Measurements from ENCODE around the gene HMCN1. TPM values are rescaled to one million over a fixed set of nuclear protein-coding genes. Genes with fewer than 3 reads are reported as not detected.

HMCN1 gene
- polyA plus RNA-seq, 3 donors from 2014 or later = 0.33 to 0.38 TPM; not detected in 1

- H3K4me1 Mint-ChIP-seq = no peaks in the 10 kb centered on the region
These were observed 256.4 kb downstream of the HMCN1 start for GRCh38 chr1:185990565-185990964.

GRCh38 chr1:185991266-185991665, 257.1 kb downstream of the HMCN1 start:
- H3K4me3 Mint-ChIP-seq = no peak overlapping the region
- H3K9me3 Mint-ChIP-seq = peaks cover 0 to 5% (median 0%) of the 10 kb centered on the region in 6 donors
- no peaks in the 10 kb centered on the region for H3K36me3 Mint-ChIP-seq
- no peaks in the 10 kb centered on the region for H3K4me1 Mint-ChIP-seq
- H3K27ac Mint-ChIP-seq = no peak overlapping the region
- peaks cover 0 to 5% (median 3%) of the 10 kb centered on the region in 3 donors for H3K27me3 Mint-ChIP-seq (ENCODE audit: low read depth in 3 of 3)
- no peak for DNase-seq

More at GRCh38 chr1:185990565-185990964, 256.4 kb downstream of the HMCN1 start:
- H3K27me3 Mint-ChIP-seq (ENCODE audit: low read depth in 3 of 3) = peaks cover 0 to 5% (median 3%) of the 10 kb centered on the region in 3 donors
- H3K4me3 Mint-ChIP-seq = no peak overlapping the region
- DNase-seq = no peak
- no peak overlapping the region for H3K27ac Mint-ChIP-seq
- H3K9me3 Mint-ChIP-seq = peaks cover 0 to 8% (median 0%) of the 10 kb centered on the region in 6 donors
- H3K36me3 Mint-ChIP-seq = no peaks in the 10 kb centered on the region

- Mint-ChIP-seq H3K4me3 (no peak overlapping the region), H3K4me1 (no peaks in the 10 kb centered on the region), H3K36me3 (no peaks in the 10 kb centered on the region), H3K9me3 (peaks cover 0 to 9% (median 0%) of the 10 kb centered on the region in 6 donors), H3K27me3 (ENCODE audit: low read depth in 3 of 3) (peaks cover 0 to 2% (median 1%) of the 10 kb centered on the region in 3 donors), H3K27ac (no peak overlapping the region)
- DNase-seq = no peak
These were observed 262.0 kb downstream of the HMCN1 start for GRCh38 chr1:185996211-185996610.

DNA sequence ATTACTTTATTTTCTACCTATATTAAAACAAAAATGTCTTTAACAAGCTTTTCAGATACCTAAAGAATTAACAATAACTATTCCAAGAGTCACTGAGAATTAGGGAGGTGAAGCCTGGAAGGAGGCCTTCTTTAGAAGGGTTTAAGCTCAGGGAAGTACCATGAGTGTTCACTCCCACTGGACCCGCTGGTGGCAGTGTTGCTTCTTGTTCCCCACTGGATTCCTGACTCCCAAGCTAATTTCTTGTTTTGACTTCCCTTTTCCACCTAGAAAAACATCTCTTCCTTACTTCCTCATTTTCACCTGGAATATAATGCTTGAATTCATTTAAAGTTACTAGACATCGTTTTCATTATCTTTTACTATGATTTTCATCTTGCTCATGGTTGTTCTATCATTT, 264.2 kb downstream of the HMCN1 start:
- Mint-ChIP-seq H3K4me1 (no peaks in the 10 kb centered on the region), H3K4me3 (no peak overlapping the region), H3K36me3 (no peaks in the 10 kb centered on the region), H3K27me3 (ENCODE audit: low read depth in 3 of 3) (peaks cover 0 to 2% (median 0%) of the 10 kb centered on the region in 3 donors), H3K9me3 (peaks cover 0 to 9% (median 0%) of the 10 kb centered on the region in 6 donors), H3K27ac (no peak overlapping the region)
- no peak for DNase-seq

GRCh38 chr1:186002406-186002805, 268.2 kb downstream of the HMCN1 start:
- no peak overlapping the region for H3K27ac Mint-ChIP-seq
- DNase-seq = no peak

DNA sequence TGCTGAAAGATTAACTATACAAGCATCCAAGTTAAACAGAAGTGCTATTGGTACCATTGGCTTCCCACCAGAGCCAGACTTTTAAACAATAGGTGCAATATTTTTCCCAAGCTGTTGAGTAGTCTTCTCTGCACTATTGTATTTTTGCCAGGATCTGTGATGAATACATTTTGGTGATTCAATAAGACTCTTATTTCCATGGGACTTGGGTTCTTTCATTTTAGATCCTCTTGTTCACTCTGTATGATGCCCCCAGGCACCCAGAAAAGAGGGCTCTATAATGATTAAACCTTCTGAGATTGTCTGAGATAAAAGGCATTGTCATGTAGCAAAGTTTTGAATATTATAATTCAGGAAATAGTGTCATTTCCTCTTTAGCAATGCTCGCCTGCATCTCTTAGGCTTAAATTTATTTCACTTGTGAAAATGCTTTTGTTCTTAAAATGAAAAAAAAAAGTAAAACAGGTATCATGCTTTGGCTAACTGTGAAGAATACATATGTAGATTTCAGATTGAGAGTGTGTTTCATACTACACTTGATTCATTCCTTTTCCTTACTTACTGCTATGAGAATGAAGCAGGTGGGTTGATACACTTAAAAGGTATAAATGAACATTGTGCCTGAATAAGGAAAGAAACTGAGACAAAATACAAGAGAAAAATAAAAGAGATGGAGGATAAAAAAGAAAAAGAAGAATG, 275.0 kb downstream of the HMCN1 start:
- H3K4me1 Mint-ChIP-seq = no peaks in the 10 kb centered on the region
- no peaks in the 10 kb centered on the region for H3K27me3 Mint-ChIP-seq (ENCODE audit: low read depth in 3 of 3)
- DNase-seq = no peak
- H3K36me3 Mint-ChIP-seq = no peaks in the 10 kb centered on the region
- H3K27ac Mint-ChIP-seq = no peak overlapping the region
- peaks cover 0 to 3% (median 0%) of the 10 kb centered on the region in 6 donors for H3K9me3 Mint-ChIP-seq
- H3K4me3 Mint-ChIP-seq = no peak overlapping the region

More at GRCh38 chr1:186002406-186002805, 268.2 kb downstream of the HMCN1 start:
- peaks cover 0 to 1% (median 0%) of the 10 kb centered on the region in 6 donors for H3K9me3 Mint-ChIP-seq
- no peaks in the 10 kb centered on the region for H3K36me3 Mint-ChIP-seq
- H3K4me3 Mint-ChIP-seq = no peak overlapping the region
- H3K27me3 Mint-ChIP-seq (ENCODE audit: low read depth in 3 of 3) = no peaks in the 10 kb centered on the region
- H3K4me1 Mint-ChIP-seq = no peaks in the 10 kb centered on the region

GRCh38 chr1:186014370-186015037, 280.3 kb downstream of the HMCN1 start:
- no peak overlapping the region for H3K27ac Mint-ChIP-seq

GRCh38 chr1:186016856-186017255, 282.7 kb downstream of the HMCN1 start:
- peaks cover 0 to 4% (median under 1%) of the 10 kb centered on the region in 6 donors for H3K9me3 Mint-ChIP-seq
- no peak for DNase-seq
- H3K27ac Mint-ChIP-seq = no peak overlapping the region
- no peak overlapping the region for H3K4me3 Mint-ChIP-seq
- H3K27me3 Mint-ChIP-seq (ENCODE audit: low read depth in 3 of 3) = peaks cover 0 to 3% (median 0%) of the 10 kb centered on the region in 3 donors
- H3K36me3 Mint-ChIP-seq = no peaks in the 10 kb centered on the region
- H3K4me1 Mint-ChIP-seq = no peaks in the 10 kb centered on the region

More at GRCh38 chr1:186014370-186015037, 280.3 kb downstream of the HMCN1 start:
- Mint-ChIP-seq H3K4me3 (no peak overlapping the region), H3K9me3 (peaks cover 0 to 4% (median 1%) of the 10 kb centered on the region in 6 donors), H3K27me3 (ENCODE audit: low read depth in 3 of 3) (peaks cover 0 to 3% (median 0%) of the 10 kb centered on the region in 3 donors), H3K4me1 (no peaks in the 10 kb centered on the region), H3K36me3 (no peaks in the 10 kb centered on the region)
- DNase-seq = no peak

- peaks cover 0 to 4% (median 0%) of the 10 kb centered on the region in 6 donors for H3K9me3 Mint-ChIP-seq
- no peak for DNase-seq
- H3K27me3 Mint-ChIP-seq (ENCODE audit: low read depth in 3 of 3) = no peaks in the 10 kb centered on the region
- no peaks in the 10 kb centered on the region for H3K36me3 Mint-ChIP-seq
- no peaks in the 10 kb centered on the region for H3K4me1 Mint-ChIP-seq
- no peak overlapping the region for H3K4me3 Mint-ChIP-seq
- no peak overlapping the region for H3K27ac Mint-ChIP-seq
These were observed 288.0 kb downstream of the HMCN1 start for GRCh38 chr1:186022184-186022583.

DNA sequence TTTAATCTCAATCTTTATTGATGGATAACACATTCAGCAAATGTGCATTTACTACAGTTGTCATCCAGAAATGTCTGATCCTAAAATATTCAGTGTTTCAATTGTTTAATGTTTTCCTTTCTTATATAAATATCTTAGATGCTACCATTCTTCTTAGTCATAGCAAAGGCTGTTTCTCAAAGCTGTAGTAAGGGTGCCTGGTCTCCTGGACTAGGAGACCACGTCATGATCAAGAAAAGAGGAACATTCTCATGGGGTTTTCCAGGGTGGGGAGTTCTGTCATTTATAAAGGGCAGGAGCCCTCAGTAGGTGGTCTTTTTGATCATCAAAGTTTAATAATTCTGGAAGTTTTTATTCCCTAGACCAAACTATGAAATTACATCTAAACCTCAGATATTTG, 292.8 kb downstream of the HMCN1 start:
- Mint-ChIP-seq H3K4me3 (no peak overlapping the region), H3K27me3 (ENCODE audit: low read depth in 3 of 3) (peaks cover 0 to 1% (median 0%) of the 10 kb centered on the region in 3 donors), H3K9me3 (peaks cover 0 to 25% (median 6%) of the 10 kb centered on the region in 6 donors), H3K27ac (no peak overlapping the region), H3K4me1 (no peaks in the 10 kb centered on the region), H3K36me3 (no peaks in the 10 kb centered on the region)
- DNase-seq = no peak

DNA sequence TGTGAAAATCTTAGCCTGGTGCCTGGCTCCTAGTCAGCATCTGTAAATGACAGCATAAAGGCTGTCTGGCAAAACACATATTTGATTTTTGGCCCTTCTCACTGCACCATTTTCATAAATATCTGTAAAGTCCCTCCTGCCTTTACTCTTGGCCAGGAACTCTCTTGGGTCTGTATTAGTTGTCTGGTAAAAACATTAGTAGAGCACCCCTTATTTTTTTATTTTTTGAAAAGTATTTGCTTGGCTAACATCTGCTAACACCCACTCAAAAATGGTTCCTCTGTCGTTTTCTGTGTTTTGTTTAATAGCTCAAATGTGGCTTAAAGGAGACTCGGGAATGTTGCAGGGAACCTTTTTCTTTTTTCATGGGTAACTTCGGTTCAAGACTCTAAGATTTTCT, 293.4 kb downstream of the HMCN1 start:
- Mint-ChIP-seq H3K4me1 (no peaks in the 10 kb centered on the region), H3K36me3 (no peaks in the 10 kb centered on the region), H3K27me3 (ENCODE audit: low read depth in 3 of 3) (peaks cover 0 to 3% (median 0%) of the 10 kb centered on the region in 3 donors), H3K27ac (no peak overlapping the region), H3K9me3 (peaks cover 0 to 32% (median 8%) of the 10 kb centered on the region in 6 donors), H3K4me3 (no peak overlapping the region)
- no peak for DNase-seq

DNA sequence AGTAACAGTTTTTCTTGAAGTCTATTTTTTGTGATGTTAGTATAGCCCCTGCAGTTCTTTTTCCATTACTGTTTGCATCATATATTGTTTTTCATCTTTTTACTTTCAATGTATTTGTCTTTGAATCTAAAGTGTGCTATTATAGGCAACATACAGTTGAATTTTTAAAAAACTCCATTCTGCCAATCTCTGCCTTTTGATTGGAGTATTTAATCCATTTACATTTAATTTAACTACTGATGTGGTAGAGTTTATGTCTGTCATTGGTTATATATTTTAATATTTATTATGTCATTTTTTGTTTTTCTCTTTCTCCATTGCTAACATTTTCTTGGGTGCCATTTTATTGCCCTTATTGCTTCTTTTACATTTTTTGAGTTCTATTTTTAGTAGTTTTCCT, 296.3 kb downstream of the HMCN1 start:
- no peaks in the 10 kb centered on the region for H3K36me3 Mint-ChIP-seq
- H3K9me3 Mint-ChIP-seq = peaks cover 0 to 37% (median 9%) of the 10 kb centered on the region in 6 donors
- DNase-seq = no peak
- H3K4me3 Mint-ChIP-seq = no peak overlapping the region
- no peaks in the 10 kb centered on the region for H3K4me1 Mint-ChIP-seq
- peaks cover 0 to 5% (median 0%) of the 10 kb centered on the region in 3 donors for H3K27me3 Mint-ChIP-seq (ENCODE audit: low read depth in 3 of 3)
- H3K27ac Mint-ChIP-seq = no peak overlapping the region

DNA sequence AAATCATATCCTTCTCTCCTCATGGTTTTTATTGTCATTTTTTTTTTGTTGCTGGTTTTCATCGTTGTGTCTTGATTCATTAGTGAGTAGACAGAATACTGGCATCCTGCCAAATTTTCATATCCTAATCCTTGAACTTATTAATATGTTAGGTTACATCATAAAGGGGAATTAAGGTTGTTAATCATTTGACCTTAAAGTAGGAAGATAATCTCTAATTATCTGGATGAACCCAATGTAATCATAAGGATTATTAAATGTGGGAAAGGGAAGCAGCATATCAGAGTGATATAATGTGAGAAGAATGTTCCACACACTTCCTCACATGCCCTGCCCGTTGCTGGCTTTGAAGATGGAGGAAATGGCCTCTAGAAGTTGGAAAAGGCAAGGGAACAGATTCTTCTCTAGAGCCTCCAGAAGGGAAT, 299.7 kb downstream of the HMCN1 start:
- Mint-ChIP-seq H3K9me3 (peaks cover 3 to 38% (median 10%) of the 10 kb centered on the region in 6 donors), H3K27ac (no peak overlapping the region), H3K4me1 (no peaks in the 10 kb centered on the region), H3K4me3 (no peak overlapping the region), H3K27me3 (ENCODE audit: low read depth in 3 of 3) (peaks cover 0 to 5% (median 0%) of the 10 kb centered on the region in 3 donors), H3K36me3 (no peaks in the 10 kb centered on the region)
- no peak for DNase-seq

DNA sequence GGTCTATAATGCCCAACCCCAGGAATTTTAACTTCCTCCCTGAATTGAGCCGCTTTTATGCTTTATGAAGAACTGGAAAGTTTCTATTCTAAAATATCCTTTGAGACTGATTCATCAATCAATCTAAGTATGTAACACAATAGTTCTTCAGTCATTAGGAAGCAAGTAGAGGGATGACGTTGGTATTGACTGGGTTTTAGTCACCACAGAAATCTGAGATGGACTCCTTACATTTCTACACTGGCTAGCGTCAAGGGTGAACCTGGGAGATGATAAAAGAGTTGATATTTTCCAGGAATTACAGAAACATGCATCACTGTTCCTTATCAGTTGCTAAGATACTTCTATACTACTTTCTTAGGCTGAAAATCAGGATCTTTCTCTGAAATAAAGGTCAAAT, 308.0 kb downstream of the HMCN1 start:
- no peaks in the 10 kb centered on the region for H3K4me1 Mint-ChIP-seq

More for the DNA sequence above, 308.0 kb downstream of the HMCN1 start:
- DNase-seq = no peak
- Mint-ChIP-seq H3K9me3 (peaks cover 0 to 3% (median under 1%) of the 10 kb centered on the region in 6 donors), H3K4me3 (no peak overlapping the region), H3K27ac (no peak overlapping the region), H3K27me3 (ENCODE audit: low read depth in 3 of 3) (peaks cover 0 to 2% (median 0%) of the 10 kb centered on the region in 3 donors), H3K36me3 (no peaks in the 10 kb centered on the region)

Data from immature natural killer cell (primary cell).